Vagina (tissue), 2 donors: ENCODE data around the gene RBM20.
A peak's percentile ranks its signal among the peaks of the same experiment; 100 is the strongest.

Experiments used
- CTCF ChIP-seq, 3 experiments: fragments of 450-650 bp in 2 of 3; fragments of 200-600 bp in 1 of 3; sonication (generic) in 1 of 3; IDR thresholded peaks; one replicate each; pipeline ENCODE4 v1.5.1; 2017 to 2019; ENCODE audit warnings: antibody characterized with exemption in 3 of 3, mild to moderate bottlenecking in 2 of 3, moderate library complexity in 2 of 3
- POLR2AphosphoS5 ChIP-seq, 2 donors: sonication (generic); formaldehyde crosslinking; IDR thresholded peaks; one replicate each; pipeline ENCODE4 v1.9.0; 2017; ENCODE audit warnings: antibody characterized with exemption in 2 of 2, mild to moderate bottlenecking in 2 of 2, low read depth in 1 of 2; ENCODE audit not compliant: insufficient read depth in 1 of 2

GRCh38 chr10:110758898-110759297 is 114.8 kb downstream of the RBM20 start:
- peak in 1 of 2 donors; percentile 77 for TF ChIP-seq POLR2AphosphoS5 (IDR thresholded peaks at IDR 0.05; ENCODE audit: insufficient read depth in 1 of 2, low read depth in 1 of 2)
- no peak for TF ChIP-seq CTCF (IDR thresholded peaks at IDR 0.05)
